ENCODE data around the gene MEDAG. TPM values are rescaled to one million over a fixed set of nuclear protein-coding genes. Genes with fewer than 3 reads are reported as not detected.

Gene MEDAG
- total and polyA plus RNA-seq, 7 experiments from 2014 or later = 0.17 to 0.49 TPM; not detected in 5

- DNase-seq = no peak
- Mint-ChIP-seq H3K27ac (no peak overlapping the region), H3K9me3 (peaks cover 0 to 18% (median 6%) of the 10 kb centered on the region in 11 donors), H3K27me3 (peaks cover 35 to 67% (median 50%) of the 10 kb centered on the region in 5 donors), H3K4me1 (no peaks in the 10 kb centered on the region), H3K36me3 (no peaks in the 10 kb centered on the region), H3K4me3 (no peak overlapping the region)
- Histone ChIP-seq H3K4me1 (ENCODE audit: control insufficient read depth in 2 of 2, insufficient read depth in 2 of 2, low read length in 2 of 2) (no peaks in the 10 kb centered on the region), H3K4me3 (ENCODE audit: low read length) (no peak overlapping the region), H3K36me3 (ENCODE audit: control insufficient read depth in 2 of 3, insufficient read depth in 3 of 3, low read length in 3 of 3) (no peaks in the 10 kb centered on the region), H3K27me3 (ENCODE audit: control insufficient read depth in 2 of 2, insufficient read depth in 2 of 2, low read length in 2 of 2) (no peaks in the 10 kb centered on the region), H3K9me3 (ENCODE audit: control insufficient read depth in 2 of 3, low read length in 3 of 3) (peaks cover 0 to 4% (median 0%) of the 10 kb centered on the region in 3 experiments), H3K27ac (ENCODE audit: low read depth, low read length) (no peak overlapping the region)
- POLR2A ChIA-PET = no interaction called here
- CTCF ChIA-PET = no interaction called here
- ATAC-seq = no peak
- intact Hi-C loops (cut with micrococcal nuclease) = no loop called here
These were observed 28.3 kb downstream of the MEDAG start for GRCh38 chr13:30934381-30934780.

- H3K27ac ChIP-seq (ENCODE audit: low read depth, low read length) = no peak overlapping the region
- ChIA-PET CTCF (no interaction called here), POLR2A (no interaction called here)
- peaks cover 31 to 63% (median 46%) of the 10 kb centered on the region in 5 donors for H3K27me3 Mint-ChIP-seq
- H3K4me3 ChIP-seq (ENCODE audit: low read length) = no peak overlapping the region
- intact Hi-C loops (cut with micrococcal nuclease) = no loop called here
- H3K4me1 Mint-ChIP-seq = no peaks in the 10 kb centered on the region
- no peaks in the 10 kb centered on the region for H3K4me1 ChIP-seq (ENCODE audit: control insufficient read depth in 2 of 2, insufficient read depth in 2 of 2, low read length in 2 of 2)
- no peaks in the 10 kb centered on the region for H3K36me3 Mint-ChIP-seq
- no peak overlapping the region for H3K27ac Mint-ChIP-seq
- DNase-seq (no peak), ATAC-seq (no peak)
- no peaks in the 10 kb centered on the region for H3K36me3 ChIP-seq (ENCODE audit: control insufficient read depth in 2 of 3, insufficient read depth in 3 of 3, low read length in 3 of 3)
- H3K9me3 Mint-ChIP-seq = peaks cover 0 to 18% (median 6%) of the 10 kb centered on the region in 11 donors
- H3K27me3 ChIP-seq (ENCODE audit: control insufficient read depth in 2 of 2, insufficient read depth in 2 of 2, low read length in 2 of 2) = no peaks in the 10 kb centered on the region
- peaks cover 0 to 4% (median 0%) of the 10 kb centered on the region in 3 experiments for H3K9me3 ChIP-seq (ENCODE audit: control insufficient read depth in 2 of 3, low read length in 3 of 3)
- no peak overlapping the region for H3K4me3 Mint-ChIP-seq
These were observed 28.7 kb downstream of the MEDAG start for GRCh38 chr13:30934803-30935202.

GRCh38 chr13:30936971-30937370, 30.9 kb downstream of the MEDAG start:
- no peak overlapping the region for H3K4me3 ChIP-seq (ENCODE audit: low read length)
- Mint-ChIP-seq H3K9me3 (peaks cover 0 to 18% (median 6%) of the 10 kb centered on the region in 11 donors), H3K4me1 (no peaks in the 10 kb centered on the region), H3K27me3 (peaks cover 15 to 45% (median 29%) of the 10 kb centered on the region in 5 donors), H3K36me3 (no peaks in the 10 kb centered on the region), H3K4me3 (no peak overlapping the region), H3K27ac (no peak overlapping the region)
- ChIA-PET POLR2A (no interaction called here), CTCF (no interaction called here)
- H3K36me3 ChIP-seq (ENCODE audit: control insufficient read depth in 2 of 3, insufficient read depth in 3 of 3, low read length in 3 of 3) = no peaks in the 10 kb centered on the region
- no peaks in the 10 kb centered on the region for H3K27me3 ChIP-seq (ENCODE audit: control insufficient read depth in 2 of 2, insufficient read depth in 2 of 2, low read length in 2 of 2)
- H3K27ac ChIP-seq (ENCODE audit: low read depth, low read length) = no peak overlapping the region
- peaks cover 0 to 4% (median 0%) of the 10 kb centered on the region in 3 experiments for H3K9me3 ChIP-seq (ENCODE audit: control insufficient read depth in 2 of 3, low read length in 3 of 3)
- DNase-seq (no peak), ATAC-seq (no peak)
- H3K4me1 ChIP-seq (ENCODE audit: control insufficient read depth in 2 of 2, insufficient read depth in 2 of 2, low read length in 2 of 2) = no peaks in the 10 kb centered on the region
- intact Hi-C loops (cut with micrococcal nuclease) = no loop called here

DNA sequence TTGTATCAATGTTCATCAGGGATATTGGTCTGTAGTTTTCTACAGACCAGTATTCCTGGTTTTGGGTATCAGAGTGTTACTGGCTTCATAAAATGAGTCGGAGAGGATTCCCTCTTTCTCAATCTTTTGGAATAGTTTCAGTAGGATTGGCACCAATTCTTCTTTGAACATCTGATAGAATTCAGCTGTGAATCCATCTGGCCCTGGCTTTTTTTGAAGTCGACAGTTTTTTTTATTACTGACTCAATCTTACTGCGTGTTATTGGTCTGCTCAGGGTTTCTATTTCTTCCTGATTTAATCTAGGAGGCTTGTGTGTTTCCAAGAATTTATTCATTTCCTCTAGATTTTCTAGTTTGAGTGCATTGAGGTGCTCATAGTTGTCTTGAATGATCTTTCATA, 37.8 kb downstream of the MEDAG start:
- intact Hi-C loops (cut with micrococcal nuclease) = no loop called here
- ChIA-PET POLR2A (no interaction called here), CTCF (no interaction called here)

GRCh38 chr13:30957258-30957943, 51.3 kb downstream of the MEDAG start:
- Mint-ChIP-seq H3K4me3 (no peak overlapping the region), H3K27me3 (peaks cover 41 to 70% (median 54%) of the 10 kb centered on the region in 5 donors)
- no peak for DNase-seq

More for the DNA sequence above, 37.8 kb downstream of the MEDAG start:
- no peaks in the 10 kb centered on the region for H3K4me1 ChIP-seq (ENCODE audit: control insufficient read depth in 2 of 2, insufficient read depth in 2 of 2, low read length in 2 of 2)
- Mint-ChIP-seq H3K27me3 (peaks cover 7 to 50% (median 28%) of the 10 kb centered on the region in 5 donors), H3K27ac (no peak overlapping the region), H3K9me3 (peaks cover 0 to 31% (median 15%) of the 10 kb centered on the region in 11 donors), H3K4me1 (no peaks in the 10 kb centered on the region), H3K4me3 (no peak overlapping the region), H3K36me3 (peaks cover 0 to 7% (median 0%) of the 10 kb centered on the region in 5 donors)
- H3K27ac ChIP-seq (ENCODE audit: low read depth, low read length) = no peak overlapping the region
- H3K27me3 ChIP-seq (ENCODE audit: control insufficient read depth in 2 of 2, insufficient read depth in 2 of 2, low read length in 2 of 2) = no peaks in the 10 kb centered on the region
- DNase-seq (no peak), ATAC-seq (no peak)
- no peaks in the 10 kb centered on the region for H3K36me3 ChIP-seq (ENCODE audit: control insufficient read depth in 2 of 3, insufficient read depth in 3 of 3, low read length in 3 of 3)
- no peak overlapping the region for H3K4me3 ChIP-seq (ENCODE audit: low read length)
- H3K9me3 ChIP-seq (ENCODE audit: control insufficient read depth in 2 of 3, low read length in 3 of 3) = no peaks in the 10 kb centered on the region

GRCh38 chr13:30959678-30960077, 53.6 kb downstream of the MEDAG start:
- H3K9me3 ChIP-seq (ENCODE audit: control insufficient read depth in 2 of 3, low read length in 3 of 3) = peaks cover 0 to 7% (median 0%) of the 10 kb centered on the region in 3 experiments
- H3K4me1 ChIP-seq (ENCODE audit: control insufficient read depth in 2 of 2, insufficient read depth in 2 of 2, low read length in 2 of 2) = no peaks in the 10 kb centered on the region
- Mint-ChIP-seq H3K4me1 (no peaks in the 10 kb centered on the region), H3K36me3 (peaks cover 0 to 5% (median 0%) of the 10 kb centered on the region in 5 donors), H3K27ac (no peak overlapping the region), H3K9me3 (peaks cover 4 to 48% (median 12%) of the 10 kb centered on the region in 11 donors), H3K4me3 (no peak overlapping the region), H3K27me3 (peaks cover 39 to 70% (median 48%) of the 10 kb centered on the region in 5 donors)
- ATAC-seq (no peak), DNase-seq (no peak)
- H3K27me3 ChIP-seq (ENCODE audit: control insufficient read depth in 2 of 2, insufficient read depth in 2 of 2, low read length in 2 of 2) = no peaks in the 10 kb centered on the region
- H3K4me3 ChIP-seq (ENCODE audit: low read length) = no peak overlapping the region
- H3K27ac ChIP-seq (ENCODE audit: low read depth, low read length) = no peak overlapping the region
- ChIA-PET CTCF (no interaction called here), POLR2A (no interaction called here)
- intact Hi-C loops (cut with micrococcal nuclease) = no loop called here
- no peaks in the 10 kb centered on the region for H3K36me3 ChIP-seq (ENCODE audit: control insufficient read depth in 2 of 3, insufficient read depth in 3 of 3, low read length in 3 of 3)

More at GRCh38 chr13:30957258-30957943, 51.3 kb downstream of the MEDAG start:
- Mint-ChIP-seq H3K27ac (no peak overlapping the region), H3K9me3 (peaks cover 5 to 47% (median 11%) of the 10 kb centered on the region in 11 donors), H3K36me3 (peaks cover 0 to 5% (median 0%) of the 10 kb centered on the region in 5 donors), H3K4me1 (no peaks in the 10 kb centered on the region)
- POLR2A ChIA-PET = no interaction called here
- intact Hi-C loops (cut with micrococcal nuclease) = no loop called here
- no peaks in the 10 kb centered on the region for H3K36me3 ChIP-seq (ENCODE audit: control insufficient read depth in 2 of 3, insufficient read depth in 3 of 3, low read length in 3 of 3)
- no peaks in the 10 kb centered on the region for H3K4me1 ChIP-seq (ENCODE audit: control insufficient read depth in 2 of 2, insufficient read depth in 2 of 2, low read length in 2 of 2)
- no peak overlapping the region for H3K4me3 ChIP-seq (ENCODE audit: low read length)
- peaks cover 0 to 7% (median 0%) of the 10 kb centered on the region in 3 experiments for H3K9me3 ChIP-seq (ENCODE audit: control insufficient read depth in 2 of 3, low read length in 3 of 3)
- CTCF ChIA-PET = no interaction called here
- H3K27me3 ChIP-seq (ENCODE audit: control insufficient read depth in 2 of 2, insufficient read depth in 2 of 2, low read length in 2 of 2) = no peaks in the 10 kb centered on the region
- ATAC-seq = no peak
- no peak overlapping the region for H3K27ac ChIP-seq (ENCODE audit: low read depth, low read length)

GRCh38 chr13:30963791-30964190, 57.7 kb downstream of the MEDAG start:
- intact Hi-C loops (cut with micrococcal nuclease) = no loop called here
- peaks cover 41 to 67% (median 46%) of the 10 kb centered on the region in 5 donors for H3K27me3 Mint-ChIP-seq
- H3K36me3 ChIP-seq (ENCODE audit: control insufficient read depth in 2 of 3, insufficient read depth in 3 of 3, low read length in 3 of 3) = no peaks in the 10 kb centered on the region
- peaks cover 0 to 7% (median 0%) of the 10 kb centered on the region in 3 experiments for H3K9me3 ChIP-seq (ENCODE audit: control insufficient read depth in 2 of 3, low read length in 3 of 3)
- DNase-seq (no peak), ATAC-seq (no peak)
- no peaks in the 10 kb centered on the region for H3K4me1 ChIP-seq (ENCODE audit: control insufficient read depth in 2 of 2, insufficient read depth in 2 of 2, low read length in 2 of 2)
- no peak overlapping the region for H3K27ac Mint-ChIP-seq
- ChIA-PET POLR2A (no interaction called here), CTCF (no interaction called here)
- H3K4me3 Mint-ChIP-seq = no peak overlapping the region
- no peak overlapping the region for H3K4me3 ChIP-seq (ENCODE audit: low read length)
- no peaks in the 10 kb centered on the region for H3K4me1 Mint-ChIP-seq
- H3K27me3 ChIP-seq (ENCODE audit: control insufficient read depth in 2 of 2, insufficient read depth in 2 of 2, low read length in 2 of 2) = no peaks in the 10 kb centered on the region
- no peaks in the 10 kb centered on the region for H3K36me3 Mint-ChIP-seq
- H3K27ac ChIP-seq (ENCODE audit: low read depth, low read length) = no peak overlapping the region
- H3K9me3 Mint-ChIP-seq = peaks cover 0 to 32% (median 9%) of the 10 kb centered on the region in 11 donors

Data from naive thymus-derived CD4-positive, alpha-beta T cell (primary cell).